Activated CD4-positive, alpha-beta T cell treated with anti-CD3 and anti-CD28 coated beads for 36 hours (primary cell): ENCODE measurements around the gene YPEL5. TPM values are rescaled to one million over a fixed set of nuclear protein-coding genes. Genes with fewer than 3 reads are reported as not detected.
"Not testable (repeated sequence)": the region's sequence is repeated elsewhere in the genome, so short reads cannot be mapped to it uniquely, and the experiment has no call there.

Experiments used
- ATAC-seq: fragments of 200-7000 bp; cut with Tn5 transposase; one replicate; pipeline ENCODE4 v1.10.0; 2021; ENCODE audit warnings: mild to moderate bottlenecking, moderate library complexity
- CTCF ChIA-PET: fragments of 350-600 bp; sonication (Branson Sonifier 250); formaldehyde crosslinking; loops from one replicate; lab custom pipeline; 2021; ENCODE audit warnings: antibody characterized with exemption; lab: Charles Lee
- POLR2A ChIA-PET: fragments of 350-600 bp; sonication (Branson Sonifier 250); formaldehyde crosslinking; loops from one replicate; lab custom pipeline; 2021; ENCODE audit warnings: antibody characterized with exemption, inconsistent platforms; lab: Charles Lee
- DNase-seq: peaks from one replicate; pipeline ENCODE4 v3.0.0-alpha.2; 2020
- H3K27ac Mint-ChIP-seq: one replicate; pipeline ENCODE4 v1.8.0; 2021; ENCODE audit warnings: mixed read lengths
- H3K27me3 Mint-ChIP-seq: one replicate; pipeline ENCODE4 v1.8.0; 2021; ENCODE audit warnings: mixed read lengths
- H3K36me3 Mint-ChIP-seq: one replicate; pipeline ENCODE4 v1.8.0; 2021; ENCODE audit warnings: low read depth, mixed read lengths
- H3K4me1 Mint-ChIP-seq: one replicate; pipeline ENCODE4 v1.8.0; 2021; ENCODE audit warnings: mixed read lengths
- H3K4me3 Mint-ChIP-seq: one replicate; pipeline ENCODE4 v1.8.0; 2021; ENCODE audit warnings: mild to moderate bottlenecking, moderate library complexity, mixed read lengths
- H3K9me3 Mint-ChIP-seq: one replicate; pipeline ENCODE4 v1.8.0; 2021; ENCODE audit warnings: low read depth, mixed read lengths
- intact Hi-C, 2 experiments: fragments of 100-400 bp; cut with DNase I in 1 of 2; cut with micrococcal nuclease in 1 of 2; formaldehyde crosslinking; loops; one replicate each; pipeline versions ENCODE4 v1.14.2 to v1.15.1; 2022 to 2024; cut with DNase I, micrococcal nuclease
- total RNA-seq, 2 experiments: library from RNA; stranded (reverse); gene quantifications; one replicate each; pipeline ENCODE4 v1.2.3, GENCODE V29; 2021

The YPEL5 gene
- total RNA-seq, 2 experiments from 2014 or later: 27.2 to 35.8 TPM

GRCh38 chr2:30139131-30139870, 7.5 kb upstream of the YPEL5 start:
- H3K27me3 Mint-ChIP-seq: no peaks in the 10 kb centered on the region
- H3K27ac Mint-ChIP-seq: peak overlapping the region; percentile 84
- H3K9me3 Mint-ChIP-seq: no peaks in the 10 kb centered on the region
- ChIA-PET CTCF (interaction anchor here (1.3 to 2.5 kb wide), 7 partner anchors 7 to 572 kb away, joined by 3 to 14 read pairs (median 8); partner anchors contain the start of gene YPEL5), POLR2A (interaction anchor here (0.6 to 1.3 kb wide), 3 partner anchors 78 to 400 kb away, joined by 3 to 4 read pairs (median 3); no protein-coding TSS in a partner anchor)
- ATAC-seq: peak; percentile 87
- H3K36me3 Mint-ChIP-seq: no peaks in the 10 kb centered on the region
- DNase-seq: peak; percentile 66
- intact Hi-C loops: no loop called here
- H3K4me1 Mint-ChIP-seq: peaks cover 28% of the 10 kb centered on the region
- peak overlapping the region; percentile 48 for H3K4me3 Mint-ChIP-seq

GRCh38 chr2:30141136-30141535, 5.7 kb upstream of the YPEL5 start:
- Mint-ChIP-seq H3K27me3 (no peaks in the 10 kb centered on the region), H3K4me3 (no peak overlapping the region), H3K36me3 (no peaks in the 10 kb centered on the region), H3K4me1 (peaks cover 37% of the 10 kb centered on the region), H3K9me3 (no peaks in the 10 kb centered on the region), H3K27ac (no peak overlapping the region)
- ChIA-PET POLR2A (interaction anchor here (1.1 kb wide), 1 partner anchor 90 kb away, joined by 5 read pairs; the partner anchor contains the start of gene LBH), CTCF (interaction anchor here (0.9 to 2.1 kb wide), 3 partner anchors 9 to 24 kb away, joined by 3 to 5 read pairs (median 4); no protein-coding TSS in a partner anchor)
- no peak for DNase-seq
- intact Hi-C loops: loop anchor here in 1 of 2 experiments (10.0 kb wide), 2 partner anchors 1246 to 1516 kb away; partner anchors contain the start of gene WDR43
- no peak for ATAC-seq

- Mint-ChIP-seq H3K9me3 (no peaks in the 10 kb centered on the region), H3K27me3 (no peaks in the 10 kb centered on the region), H3K4me3 (no peak overlapping the region), H3K4me1 (peaks cover 46% of the 10 kb centered on the region), H3K27ac (peak overlapping the region; percentile 26), H3K36me3 (peaks cover 4% of the 10 kb centered on the region)
- ChIA-PET CTCF (interaction anchor here (1.5 kb wide), 1 partner anchor 567 kb away, joined by 4 read pairs; no protein-coding TSS in a partner anchor), POLR2A (no interaction called here)
- no peak for ATAC-seq
- intact Hi-C loops: loop anchor here in 1 of 2 experiments (10.0 kb wide), 2 partner anchors 1249 to 1519 kb away; partner anchors contain the start of gene WDR43
- no peak for DNase-seq
These were observed 2.5 kb upstream of the YPEL5 start for GRCh38 chr2:30144260-30144659.

GRCh38 chr2:30144951-30145350, 1.9 kb upstream of the YPEL5 start:
- CTCF ChIA-PET: interaction anchor here (0.9 to 7.3 kb wide), 3 partner anchors 21 to 567 kb away, joined by 3 to 114 read pairs (median 4); no protein-coding TSS in a partner anchor
- Mint-ChIP-seq H3K4me1 (peaks cover 46% of the 10 kb centered on the region), H3K27ac (peak overlapping the region; percentile 85)
- POLR2A ChIA-PET, H3K27me3 Mint-ChIP-seq, ATAC-seq, DNase-seq, H3K36me3 Mint-ChIP-seq, H3K4me3 Mint-ChIP-seq, H3K9me3 Mint-ChIP-seq: not testable (repeated sequence)
- intact Hi-C loops: loop anchor here (5.0 to 10.0 kb wide), 7 partner anchors 192 to 1753 kb away; partner anchors contain the start of genes EHD3 (in 1 of the 2), FOSL2 (in 1 of the 2), LCLAT1 (in 1 of the 2) and WDR43 (in 1 of the 2)

GRCh38 chr2:30145826-30146336, 926 bp upstream of the YPEL5 start:
- intact Hi-C loops: loop anchor here (1.0 to 10.0 kb wide), 13 partner anchors 85 to 1754 kb away; partner anchors contain the start of genes LBH (in 2 of the 2), LCLAT1 (in 2 of the 2), EHD3 (in 1 of the 2) and FOSL2 (in 1 of the 2)
- H3K4me3 Mint-ChIP-seq: peak overlapping the region; percentile 81
- no peaks in the 10 kb centered on the region for H3K9me3 Mint-ChIP-seq
- peaks cover 52% of the 10 kb centered on the region for H3K4me1 Mint-ChIP-seq
- POLR2A ChIA-PET: interaction anchor here (0.7 to 4.1 kb wide), 8 partner anchors 10 to 1739 kb away, joined by 3 to 43 read pairs (median 4); partner anchors contain the start of gene LBH
- CTCF ChIA-PET: interaction anchor here (0.6 to 7.3 kb wide), 12 partner anchors 8 to 566 kb away, joined by 3 to 114 read pairs (median 4); no protein-coding TSS in a partner anchor
- H3K27me3 Mint-ChIP-seq: no peaks in the 10 kb centered on the region
- ATAC-seq: no peak
- no peak for DNase-seq
- peaks cover 4% of the 10 kb centered on the region for H3K36me3 Mint-ChIP-seq
- H3K27ac Mint-ChIP-seq: peak overlapping the region; percentile 96

GRCh38 chr2:30147196-30147714, 448 bp downstream of the YPEL5 start:
- peaks cover 6% of the 10 kb centered on the region for H3K36me3 Mint-ChIP-seq
- no peaks in the 10 kb centered on the region for H3K27me3 Mint-ChIP-seq
- H3K9me3 Mint-ChIP-seq: no peaks in the 10 kb centered on the region
- peak; percentile 56 for DNase-seq
- peak overlapping the region; percentile 75 for H3K4me3 Mint-ChIP-seq
- ATAC-seq: no peak
- ChIA-PET CTCF (interaction anchor here (1.6 to 7.3 kb wide), 6 partner anchors 8 to 565 kb away, joined by 3 to 114 read pairs (median 7); no protein-coding TSS in a partner anchor), POLR2A (interaction anchor here (1.1 to 4.1 kb wide), 8 partner anchors 8 to 419 kb away, joined by 3 to 43 read pairs (median 5); partner anchors contain the start of genes LBH and LCLAT1)
- intact Hi-C loops: loop anchor here (2.0 to 10.0 kb wide), 8 partner anchors 190 to 1755 kb away; partner anchors contain the start of genes EHD3 (in 1 of the 2), FOSL2 (in 1 of the 2), LCLAT1 (in 1 of the 2) and WDR43 (in 1 of the 2)
- H3K4me1 Mint-ChIP-seq: peaks cover 57% of the 10 kb centered on the region
- H3K27ac Mint-ChIP-seq: no peak overlapping the region

- peaks cover 10% of the 10 kb centered on the region for H3K36me3 Mint-ChIP-seq
- H3K9me3 Mint-ChIP-seq: no peaks in the 10 kb centered on the region
- H3K27ac Mint-ChIP-seq: peak overlapping the region; percentile 58
- ATAC-seq: no peak
- CTCF ChIA-PET: interaction anchor here (0.7 to 7.3 kb wide), 8 partner anchors 9 to 564 kb away, joined by 3 to 114 read pairs (median 4); no protein-coding TSS in a partner anchor
- H3K4me3 Mint-ChIP-seq: peak overlapping the region; percentile 75
- POLR2A ChIA-PET: interaction anchor here (0.6 to 4.1 kb wide), 7 partner anchors 17 to 452 kb away, joined by 3 to 43 read pairs (median 5); partner anchors contain the start of genes LBH and LCLAT1
- intact Hi-C loops: loop anchor here (2.0 to 10.0 kb wide), 8 partner anchors 189 to 1756 kb away; partner anchors contain the start of genes EHD3 (in 1 of the 2), FOSL2 (in 1 of the 2), LCLAT1 (in 1 of the 2) and WDR43 (in 1 of the 2)
- H3K4me1 Mint-ChIP-seq: peaks cover 62% of the 10 kb centered on the region
- no peaks in the 10 kb centered on the region for H3K27me3 Mint-ChIP-seq
- peak; percentile 87 for DNase-seq
These were observed 1.2 kb downstream of the YPEL5 start for GRCh38 chr2:30147715-30148610.

GRCh38 chr2:30148850-30149249, 2.0 kb downstream of the YPEL5 start:
- Mint-ChIP-seq H3K27ac (peak overlapping the region; percentile 58), H3K4me3 (peak overlapping the region; percentile 75), H3K27me3 (no peaks in the 10 kb centered on the region), H3K4me1 (peaks cover 59% of the 10 kb centered on the region), H3K9me3 (no peaks in the 10 kb centered on the region), H3K36me3 (peaks cover 10% of the 10 kb centered on the region)
- intact Hi-C loops: loop anchor here (5.0 to 10.0 kb wide), 7 partner anchors 188 to 1757 kb away; partner anchors contain the start of genes EHD3 (in 1 of the 2), FOSL2 (in 1 of the 2), LCLAT1 (in 1 of the 2) and WDR43 (in 1 of the 2)
- POLR2A ChIA-PET: interaction anchor here (0.6 to 4.1 kb wide), 5 partner anchors 16 to 451 kb away, joined by 3 to 43 read pairs (median 3); partner anchors contain the start of gene LBH
- CTCF ChIA-PET: interaction anchor here (0.7 to 7.3 kb wide), 8 partner anchors 9 to 563 kb away, joined by 3 to 114 read pairs (median 4); no protein-coding TSS in a partner anchor
- ATAC-seq (no peak), DNase-seq (no peak)

GRCh38 chr2:30149513-30149912, 2.7 kb downstream of the YPEL5 start:
- no peaks in the 10 kb centered on the region for H3K9me3 Mint-ChIP-seq
- no peaks in the 10 kb centered on the region for H3K27me3 Mint-ChIP-seq
- ATAC-seq: no peak
- H3K4me1 Mint-ChIP-seq: peaks cover 62% of the 10 kb centered on the region
- peak overlapping the region; percentile 34 for H3K27ac Mint-ChIP-seq
- intact Hi-C loops: loop anchor here (5.0 to 10.0 kb wide), 7 partner anchors 188 to 1757 kb away; partner anchors contain the start of genes EHD3 (in 1 of the 2), FOSL2 (in 1 of the 2), LCLAT1 (in 1 of the 2) and WDR43 (in 1 of the 2)
- ChIA-PET CTCF (interaction anchor here (0.6 to 7.3 kb wide), 7 partner anchors 8 to 685 kb away, joined by 3 to 114 read pairs (median 5); no protein-coding TSS in a partner anchor), POLR2A (interaction anchor here (0.8 to 1.5 kb wide), 3 partner anchors 15 to 83 kb away, joined by 3 to 5 read pairs (median 4); no protein-coding TSS in a partner anchor)
- peaks cover 12% of the 10 kb centered on the region for H3K36me3 Mint-ChIP-seq
- peak; percentile 34 for DNase-seq
- H3K4me3 Mint-ChIP-seq: peak overlapping the region; percentile 28
